ENCODE data around the gene SMIM14. TPM values are rescaled to one million over a fixed set of nuclear protein-coding genes. Genes with fewer than 3 reads are reported as not detected.
"Not testable (repeated sequence)": the region's sequence is repeated elsewhere in the genome, so short reads cannot be mapped to it uniquely, and the experiment has no call there.

SMIM14 gene
- total RNA-seq, 1 donor from 2014 or later: 53.8 TPM

DNA sequence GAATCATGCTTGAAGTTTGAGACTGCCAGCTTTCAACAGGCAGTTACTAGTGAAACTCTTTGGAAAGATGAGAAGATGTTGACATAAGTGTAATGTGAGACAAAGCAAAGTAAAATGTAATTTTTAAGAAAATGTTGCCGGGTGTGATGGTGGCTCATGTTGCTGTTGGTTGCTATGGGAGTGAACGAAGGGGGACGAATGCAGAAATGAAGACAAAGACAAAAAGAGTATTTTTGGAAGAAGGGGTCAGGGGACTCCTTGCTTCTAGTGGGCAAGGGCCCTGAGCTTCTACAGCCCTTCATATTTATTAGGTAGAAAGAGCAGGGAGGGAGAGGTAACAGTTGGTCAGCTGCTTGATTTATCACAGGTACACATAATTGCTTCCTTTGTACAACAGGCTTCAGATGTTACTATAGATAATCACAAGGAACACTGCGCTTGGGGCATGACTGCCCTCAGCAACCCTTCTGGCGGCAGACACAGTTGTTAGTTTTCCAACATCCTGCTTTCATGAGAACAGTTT lies 99.5 kb downstream of the SMIM14 start:
- ATAC-seq (no peak), DNase-seq (no peak)
- TF ChIP-seq CTCF (IDR thresholded peaks at IDR 0.05): no peak
- peaks cover 25% of the 10 kb centered on the region for H3K36me3 ChIP-seq
- intact Hi-C loops (cut with DNase I): no loop called here
- no peak overlapping the region for H3K4me3 ChIP-seq
- no peak overlapping the region for H3K27ac ChIP-seq
- H3K9me3 ChIP-seq: no peaks in the 10 kb centered on the region
- H3K27me3 ChIP-seq: no peaks in the 10 kb centered on the region
- no peaks in the 10 kb centered on the region for H3K4me1 ChIP-seq

- TF ChIP-seq CTCF (IDR thresholded peaks at IDR 0.05): no peak
- no peaks in the 10 kb centered on the region for H3K9me3 ChIP-seq
- H3K36me3 ChIP-seq: peaks cover 23% of the 10 kb centered on the region
Measured at GRCh38 chr4:39533541-39533940, 105.1 kb downstream of the SMIM14 start.

GRCh38 chr4:39532237-39532636 lies 106.4 kb downstream of the SMIM14 start:
- H3K4me3 ChIP-seq; ATAC-seq; intact Hi-C loops (cut with DNase I); DNase-seq; H3K27me3 ChIP-seq; H3K4me1 ChIP-seq; H3K27ac ChIP-seq; H3K9me3 ChIP-seq: not testable (repeated sequence)
- peaks cover 23% of the 10 kb centered on the region for H3K36me3 ChIP-seq

More at GRCh38 chr4:39533541-39533940, 105.1 kb downstream of the SMIM14 start:
- ATAC-seq (no peak), DNase-seq (no peak)
- H3K4me1 ChIP-seq: peaks cover 5% of the 10 kb centered on the region
- no peak overlapping the region for H3K27ac ChIP-seq
- no peak overlapping the region for H3K4me3 ChIP-seq
- intact Hi-C loops (cut with DNase I): no loop called here
- H3K27me3 ChIP-seq: no peaks in the 10 kb centered on the region

DNA sequence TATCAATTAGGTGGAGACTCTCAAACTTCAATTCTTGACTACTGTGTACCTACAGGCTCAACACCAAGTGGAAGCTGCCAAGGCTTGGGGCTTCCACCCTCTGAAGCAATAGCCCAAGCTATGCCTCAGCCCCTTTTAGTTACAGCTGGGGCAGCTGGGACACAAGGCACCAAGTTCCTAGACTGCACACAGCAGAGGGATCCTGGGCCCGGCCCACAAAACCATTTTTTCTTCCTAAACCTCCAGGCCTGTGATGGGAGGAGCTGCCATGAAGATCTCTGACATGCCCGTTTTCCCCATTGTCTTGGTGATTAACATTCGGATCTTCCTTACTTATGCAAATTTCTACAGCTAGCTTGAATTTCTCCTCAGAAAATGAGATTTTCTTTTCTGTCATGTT lies 108.0 kb downstream of the SMIM14 start:
- Histone ChIP-seq H3K9me3 (no peaks in the 10 kb centered on the region), H3K4me1 (peaks cover 5% of the 10 kb centered on the region), H3K27me3 (no peaks in the 10 kb centered on the region), H3K4me3 (no peak overlapping the region), H3K36me3 (peaks cover 18% of the 10 kb centered on the region), H3K27ac (no peak overlapping the region)
- DNase-seq: no peak
- no peak for ATAC-seq
- intact Hi-C loops (cut with DNase I): no loop called here
- TF ChIP-seq CTCF (IDR thresholded peaks at IDR 0.05): no peak

GRCh38 chr4:39529534-39529933 lies 109.1 kb downstream of the SMIM14 start:
- intact Hi-C loops (cut with DNase I): no loop called here
- Histone ChIP-seq H3K4me1 (peaks cover 6% of the 10 kb centered on the region), H3K36me3 (peaks cover 9% of the 10 kb centered on the region), H3K27ac (no peak overlapping the region), H3K27me3 (no peaks in the 10 kb centered on the region), H3K4me3 (no peak overlapping the region), H3K9me3 (no peaks in the 10 kb centered on the region)
- DNase-seq (no peak), ATAC-seq (no peak)
- no peak for TF ChIP-seq CTCF (IDR thresholded peaks at IDR 0.05)

- Histone ChIP-seq H3K36me3 (peaks cover 4% of the 10 kb centered on the region), H3K27me3 (no peaks in the 10 kb centered on the region), H3K27ac (peak overlapping the region; percentile 97), H3K4me3 (peak overlapping the region; percentile 91), H3K4me1 (peaks cover 8% of the 10 kb centered on the region), H3K9me3 (no peaks in the 10 kb centered on the region)
- TF ChIP-seq CTCF (IDR thresholded peaks at IDR 0.05): no peak
- intact Hi-C loops (cut with DNase I): no loop called here
- peak; percentile 42 for ATAC-seq
- DNase-seq: no peak
Measured at GRCh38 chr4:39528061-39528465, 110.6 kb downstream of the SMIM14 start.

Measured in upper lobe of right lung (tissue), 1 donor.